GM18505 (cell line): ENCODE data around the gene PSPH.

Experiments
- ATAC-seq: cut with Tn5 transposase; IDR thresholded peaks from one replicate; pipeline ENCODE4 v1.9.1; 2021; ENCODE audit not compliant: unreplicated experiment
- POLR2A ChIP-seq: IDR thresholded peaks from 4 replicates; pipeline ENCODE4 v1.6.1; 2011; ENCODE audit warnings: borderline replicate concordance; ENCODE audit not compliant: insufficient read depth, insufficient read length; ENCODE audit errors: extremely low read depth

Gene PSPH

GRCh38 chr7:55965100-55965470 is 86.2 kb downstream of the PSPH start:
- no peak for TF ChIP-seq POLR2A
- no peak for ATAC-seq

GRCh38 chr7:55964261-55965099 is 86.8 kb downstream of the PSPH start, which contains the start of gene NIPSNAP2:
Gene NIPSNAP2 (plus strand): TSS chr7:55964585. CDS start chr7:55964610, 25 bp downstream.
- TF ChIP-seq POLR2A, result peak; percentile 85
- peak; percentile 82 for ATAC-seq

- TF ChIP-seq POLR2A, result no peak
- ATAC-seq, result no peak
Observed at GRCh38 chr7:55963584-55964168, 87.6 kb downstream of the PSPH start.

GRCh38 chr7:55962014-55962413 is 89.2 kb downstream of the PSPH start:
- no peak for TF ChIP-seq POLR2A
- no peak for ATAC-seq
